AML-193 (cell line): Measurements from ENCODE around the gene SAMMSON.

ENCODE experiments used
- DNase-seq, 2 experiments: peaks; one replicate each; lab custom pipeline; 2025; lab: John Stamatoyannopoulos, UW

The SAMMSON gene

GRCh38 chr3:69999140-70000027 lies at the start of gene SAMMSON:
Gene SAMMSON (plus strand): TSS chr3:69999733.
- DNase-seq = no peak

- no peak for DNase-seq
These were observed 47.9 kb upstream of the SAMMSON start for GRCh38 chr3:69951616-69952015.

- no peak for DNase-seq
These were observed 40.0 kb upstream of the SAMMSON start for GRCh38 chr3:69959581-69959980.

- DNase-seq = no peak
These were observed 37.7 kb upstream of the SAMMSON start for GRCh38 chr3:69961706-69962439.

GRCh38 chr3:69963643-69964042 lies 35.9 kb upstream of the SAMMSON start:
- DNase-seq = no peak

GRCh38 chr3:69967156-69967555 lies 32.4 kb upstream of the SAMMSON start:
- DNase-seq = no peak

GRCh38 chr3:69970827-69971226 lies 28.7 kb upstream of the SAMMSON start:
- no peak for DNase-seq

- no peak for DNase-seq
These were observed 26.9 kb upstream of the SAMMSON start for GRCh38 chr3:69972672-69973071.

- DNase-seq = no peak
These were observed 23.5 kb upstream of the SAMMSON start for GRCh38 chr3:69976021-69976420.

GRCh38 chr3:69983546-69984265 lies 15.8 kb upstream of the SAMMSON start:
- no peak for DNase-seq

- DNase-seq = no peak
These were observed 14.3 kb upstream of the SAMMSON start for GRCh38 chr3:69985266-69985665.

GRCh38 chr3:69986419-69986818 lies 13.1 kb upstream of the SAMMSON start:
- DNase-seq = no peak

GRCh38 chr3:69987833-69988232 lies 11.7 kb upstream of the SAMMSON start:
- no peak for DNase-seq

- DNase-seq = no peak
These were observed 5.8 kb upstream of the SAMMSON start for GRCh38 chr3:69993757-69994156.

- DNase-seq = no peak
These were observed 4.6 kb upstream of the SAMMSON start for GRCh38 chr3:69994919-69995318.

GRCh38 chr3:69997631-69998307 lies 1.8 kb upstream of the SAMMSON start:
- DNase-seq = no peak

GRCh38 chr3:69998759-69999139 lies 784 bp upstream of the SAMMSON start:
- DNase-seq = no peak

GRCh38 chr3:70000028-70000410 lies 486 bp downstream of the SAMMSON start:
- no peak for DNase-seq

- DNase-seq = no peak
These were observed 1.1 kb downstream of the SAMMSON start for GRCh38 chr3:70000563-70001081.

- DNase-seq = no peak
These were observed 3.6 kb downstream of the SAMMSON start for GRCh38 chr3:70003119-70003518.

- no peak for DNase-seq
These were observed 6.6 kb downstream of the SAMMSON start for GRCh38 chr3:70006089-70006488.

- DNase-seq = no peak
These were observed 10.8 kb downstream of the SAMMSON start for GRCh38 chr3:70010346-70010745.
